Inferior parietal cortex (tissue), 1 donor: ENCODE data around the gene TSPAN18.

ENCODE experiments used
- DNase-seq: peaks from one replicate; pipeline ENCODE4 v3.0.0-alpha.2; 2016; ENCODE audit errors: extremely low spot score

TSPAN18 gene

GRCh38 chr11:44711113-44711786, 15.5 kb upstream of the TSPAN18 start:
- DNase-seq: no peak

- DNase-seq: no peak
Measured at GRCh38 chr11:44711787-44712608, 14.8 kb upstream of the TSPAN18 start.

GRCh38 chr11:44713022-44713421, 13.7 kb upstream of the TSPAN18 start:
- DNase-seq: no peak

GRCh38 chr11:44716256-44716655, 10.5 kb upstream of the TSPAN18 start:
- no peak for DNase-seq

DNA sequence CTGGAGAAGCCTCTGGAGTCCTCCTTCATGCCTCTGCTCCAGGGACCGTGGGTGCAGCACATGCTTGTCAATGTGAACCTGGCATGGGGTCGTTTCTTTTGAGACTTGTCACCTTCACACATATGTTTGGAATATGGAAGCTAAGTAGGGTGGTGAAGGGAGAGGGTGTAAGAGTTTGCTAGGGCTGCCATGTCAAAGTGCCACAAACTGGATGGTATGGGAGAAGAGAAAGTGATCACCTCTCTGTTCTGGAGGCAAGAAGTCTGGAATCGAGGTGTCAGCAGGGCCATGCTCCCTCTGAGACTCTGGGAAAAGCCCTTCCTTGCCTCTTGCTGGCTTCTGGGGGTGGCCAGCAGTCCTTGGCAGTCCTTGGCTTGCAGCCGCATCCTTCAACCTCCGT, 8.7 kb upstream of the TSPAN18 start:
- DNase-seq: no peak

- no peak for DNase-seq
Measured at GRCh38 chr11:44718612-44719390, 8.0 kb upstream of the TSPAN18 start.

- DNase-seq: no peak
Measured at GRCh38 chr11:44725016-44725685, 1.6 kb upstream of the TSPAN18 start.

GRCh38 chr11:44725757-44726282, 942 bp upstream of the TSPAN18 start:
- no peak for DNase-seq

- DNase-seq: no peak
Measured at GRCh38 chr11:44727114-44727372, 281 bp downstream of the TSPAN18 start.

- peak; percentile 65 for DNase-seq
Measured at GRCh38 chr11:44727373-44728287, 868 bp downstream of the TSPAN18 start.

DNA sequence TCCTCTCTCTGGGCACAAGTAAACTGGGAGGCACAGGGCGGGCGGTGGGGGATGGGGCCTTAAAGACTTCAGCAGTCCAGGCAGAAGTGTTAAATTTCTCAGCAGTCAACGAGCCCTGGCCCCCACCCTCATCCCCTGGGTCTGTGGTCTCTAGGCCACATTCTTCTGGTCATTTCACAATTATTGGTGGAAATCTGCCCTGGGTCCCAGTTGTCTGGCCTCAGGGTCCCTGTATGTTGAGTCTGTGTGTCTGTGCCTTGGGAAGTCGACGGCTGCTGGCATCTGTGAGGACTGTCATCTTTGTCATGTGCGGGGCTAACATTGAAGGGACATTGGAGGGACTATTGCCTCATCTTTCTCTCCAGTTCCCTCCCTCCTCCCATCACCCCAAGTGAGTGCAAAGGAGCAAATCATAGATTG, 1.7 kb downstream of the TSPAN18 start:
- DNase-seq: no peak

GRCh38 chr11:44729063-44729462, 2.3 kb downstream of the TSPAN18 start:
- DNase-seq: no peak

DNA sequence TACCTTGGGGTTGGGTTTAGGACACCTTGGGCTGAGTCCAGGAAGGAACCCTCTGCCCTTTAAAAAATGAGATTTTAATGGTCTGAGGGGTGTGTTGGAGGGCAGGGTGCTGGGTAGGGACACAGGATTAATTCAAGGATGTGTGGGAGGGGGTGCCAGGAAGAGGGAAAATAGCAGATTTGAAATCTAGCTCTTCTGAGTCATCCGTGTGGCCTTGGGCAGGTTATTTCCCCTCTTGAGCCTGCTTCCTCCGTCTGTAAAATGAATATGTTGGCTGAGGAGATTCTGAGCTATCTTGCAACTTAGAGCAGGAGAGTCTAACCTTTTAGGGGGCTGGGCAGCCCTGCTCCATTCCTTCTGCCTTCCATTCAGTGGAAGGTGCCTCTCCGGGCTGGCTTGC, 3.0 kb downstream of the TSPAN18 start:
- DNase-seq: no peak

DNA sequence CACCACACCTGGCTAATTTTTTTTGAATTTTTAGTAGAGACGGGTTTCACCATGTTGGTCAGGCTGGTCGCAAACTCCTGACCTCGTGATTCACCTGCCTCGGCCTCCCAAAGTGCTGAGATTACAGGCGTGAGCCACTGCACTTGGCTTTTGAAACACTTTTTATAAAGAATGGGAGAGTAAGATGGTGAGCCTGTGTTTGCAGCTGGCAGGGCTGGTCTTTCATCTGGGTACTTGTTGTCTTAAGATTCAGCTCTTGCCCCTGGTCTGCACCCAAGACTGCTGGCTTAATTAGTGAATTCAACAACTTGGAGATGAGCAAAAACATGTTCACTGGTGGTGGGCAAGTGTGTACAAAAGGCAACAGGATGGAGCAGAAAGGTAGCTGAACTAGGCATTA, 4.0 kb downstream of the TSPAN18 start:
- no peak for DNase-seq

GRCh38 chr11:44731685-44732430, 5.1 kb downstream of the TSPAN18 start:
- DNase-seq: no peak

DNA sequence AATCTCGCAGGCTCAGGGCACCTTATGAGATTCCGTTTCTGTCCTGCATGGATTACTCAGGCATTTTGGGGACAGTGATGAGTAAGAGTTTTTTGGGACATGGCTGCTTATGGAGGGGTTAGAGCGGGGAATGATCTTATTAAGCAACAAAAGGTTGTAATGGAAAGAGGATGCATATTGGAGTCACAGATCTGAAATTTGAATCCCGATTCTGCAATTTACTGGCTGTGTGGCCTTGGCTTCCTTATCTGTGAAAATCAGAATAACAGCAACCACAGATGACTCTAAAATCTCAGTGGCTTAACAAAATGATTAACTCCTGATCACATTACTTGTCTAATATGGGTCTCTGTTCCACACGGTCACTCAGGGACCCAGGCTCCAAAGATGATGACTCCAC, 5.8 kb downstream of the TSPAN18 start:
- no peak for DNase-seq

- no peak for DNase-seq
Measured at GRCh38 chr11:44733877-44734276, 7.1 kb downstream of the TSPAN18 start.

GRCh38 chr11:44734843-44735381, 8.2 kb downstream of the TSPAN18 start:
- DNase-seq: no peak

DNA sequence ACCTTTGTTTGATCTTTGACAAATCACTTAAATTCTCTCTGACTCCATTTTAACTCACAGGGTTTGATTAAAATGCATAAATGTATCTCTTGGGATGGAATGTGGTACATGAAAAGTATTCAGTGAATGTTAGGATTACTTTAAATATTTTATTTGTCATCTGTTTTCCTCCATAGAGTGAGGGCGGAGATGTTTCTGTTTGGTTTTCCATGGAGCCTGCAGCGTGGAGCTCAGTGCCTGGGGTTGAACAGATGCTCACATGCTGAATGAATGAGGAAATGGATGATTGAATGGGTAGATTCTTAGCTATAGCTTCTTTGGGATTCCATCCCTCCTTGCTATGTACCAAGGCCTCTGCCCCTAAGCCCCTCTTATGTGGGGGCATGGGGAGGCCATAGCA, 10.0 kb downstream of the TSPAN18 start:
- no peak for DNase-seq
